HG02840 (cell line): ENCODE measurements around the gene IFNL3.
"Not testable (repeated sequence)": the region's sequence is repeated elsewhere in the genome, so short reads cannot be mapped to it uniquely, and the experiment has no call there.

Experiments
- ATAC-seq: cut with Tn5 transposase; IDR thresholded peaks from one replicate; pipeline ENCODE4 v1.9.1; 2021; ENCODE audit warnings: mild to moderate bottlenecking, moderate library complexity, moderate number of reproducible peaks; ENCODE audit not compliant: unreplicated experiment, low FRiP score

Gene IFNL3

GRCh38 chr19:39253374-39254149 lies 8.8 kb upstream of the IFNL3 start:
- no peak for ATAC-seq

GRCh38 chr19:39252458-39252857 lies 7.7 kb upstream of the IFNL3 start:
- no peak for ATAC-seq

GRCh38 chr19:39251846-39252245 lies 7.0 kb upstream of the IFNL3 start:
- no peak for ATAC-seq

- no peak for ATAC-seq
Observed at GRCh38 chr19:39251081-39251480, 6.3 kb upstream of the IFNL3 start.

- no peak for ATAC-seq
Observed at GRCh38 chr19:39248806-39249205, 4.0 kb upstream of the IFNL3 start, which contains the start of gene IFNL4. IFNL4 (minus strand) TSS chr19:39248856.

- no peak for ATAC-seq
Observed at GRCh38 chr19:39247701-39248664, 3.2 kb upstream of the IFNL3 start.

GRCh38 chr19:39246951-39247669 lies 2.3 kb upstream of the IFNL3 start:
- ATAC-seq, result no peak

- ATAC-seq, result not testable (repeated sequence)
Observed at GRCh38 chr19:39245166-39245565, 360 bp upstream of the IFNL3 start.

- ATAC-seq, result not testable (repeated sequence)
Observed at GRCh38 chr19:39243741-39244140, 1.1 kb downstream of the IFNL3 start.

GRCh38 chr19:39240421-39240820 lies 4.4 kb downstream of the IFNL3 start:
- no peak for ATAC-seq

GRCh38 chr19:39238944-39239343 lies 5.9 kb downstream of the IFNL3 start:
- ATAC-seq, result no peak

GRCh38 chr19:39238209-39238608 lies 6.6 kb downstream of the IFNL3 start:
- ATAC-seq, result no peak

- ATAC-seq, result no peak
Observed at GRCh38 chr19:39237200-39238184, 7.3 kb downstream of the IFNL3 start.

- ATAC-seq, result no peak
Observed at GRCh38 chr19:39236527-39236926, 8.3 kb downstream of the IFNL3 start.

- no peak for ATAC-seq
Observed at GRCh38 chr19:39232708-39233107, 12.1 kb downstream of the IFNL3 start.

GRCh38 chr19:39230096-39230764 lies 14.6 kb downstream of the IFNL3 start:
- ATAC-seq, result no peak

- ATAC-seq, result no peak
Observed at GRCh38 chr19:39224910-39225309, 19.9 kb downstream of the IFNL3 start.

GRCh38 chr19:39223703-39224279 lies 21.0 kb downstream of the IFNL3 start:
- ATAC-seq, result no peak

GRCh38 chr19:39219108-39219507 lies 25.7 kb downstream of the IFNL3 start:
- ATAC-seq, result not testable (repeated sequence)
